Thyroid gland (tissue), 4 donors: ENCODE measurements around the gene GET4.

Experiments
- CTCF ChIP-seq, 6 experiments: fragments of 200-600 bp in 3 of 6; fragments of 450-650 bp in 3 of 6; sonication (generic) in 3 of 6; IDR thresholded peaks; one replicate each; pipeline ENCODE4 v1.5.1; 2016 to 2019; ENCODE audit warnings: antibody characterized with exemption in 6 of 6, mild to moderate bottlenecking in 2 of 6, inconsistent platforms in 1 of 6, moderate library complexity in 1 of 6
- POLR2A ChIP-seq, 2 donors: fragments of 450-650 bp; IDR thresholded peaks; one replicate each; pipeline ENCODE4 v1.6.1; 2017; ENCODE audit warnings: antibody characterized with exemption in 2 of 2, mild to moderate bottlenecking in 2 of 2, moderate library complexity in 1 of 2

GRCh38 chr7:844043-844442, 32.3 kb upstream of the GET4 start:
- no peak for TF ChIP-seq CTCF (IDR thresholded peaks at IDR 0.05)
- no peak for TF ChIP-seq POLR2A (IDR thresholded peaks at IDR 0.05)
